ENCODE results near the gene ZCCHC2.

The ZCCHC2 gene

DNA sequence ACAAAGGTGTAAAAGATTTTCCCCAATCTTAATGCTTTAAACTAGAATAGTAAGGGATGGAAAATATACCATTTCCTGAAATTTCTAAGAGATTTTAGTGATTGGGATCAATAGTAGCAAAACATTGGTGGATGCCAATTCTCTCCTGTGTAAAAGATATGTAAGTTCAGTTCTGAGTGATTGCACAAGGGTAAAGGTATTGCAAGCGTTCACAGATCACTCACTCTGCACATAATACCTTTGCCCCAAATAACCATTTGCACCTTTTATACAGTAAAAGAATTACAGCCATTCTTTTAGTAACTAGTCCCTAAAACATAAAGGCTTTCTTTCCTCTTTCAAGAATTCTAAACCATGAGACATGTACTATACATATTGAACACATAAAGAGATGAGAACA lies 13.0 kb upstream of the ZCCHC2 start:
- no peak overlapping the region for H3K4me3 ChIP-seq (ENCODE audit: control insufficient read depth, low read depth, low read length)

DNA sequence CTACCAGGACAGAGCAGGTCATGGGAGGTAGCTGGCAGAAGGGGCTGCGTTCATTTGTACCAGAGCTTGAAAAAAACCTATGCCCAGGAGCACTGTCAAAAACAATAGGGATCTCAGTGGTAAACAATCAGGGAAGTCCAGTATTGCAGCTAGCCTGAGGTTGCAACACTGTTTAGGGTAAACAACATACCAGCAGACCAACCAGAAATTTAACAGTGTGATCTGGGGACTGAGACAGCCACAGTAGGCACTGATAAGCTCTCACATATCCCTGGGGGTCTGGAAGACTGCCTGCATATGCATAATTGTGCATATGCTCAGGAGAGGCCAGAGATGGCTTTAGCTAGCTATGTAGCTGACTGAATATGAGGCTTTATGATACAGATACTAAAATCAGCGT lies 12.0 kb upstream of the ZCCHC2 start:
- no peak overlapping the region for H3K4me3 ChIP-seq (ENCODE audit: control insufficient read depth, low read depth, low read length)
- DNase-seq (ENCODE audit: low read depth), result no peak
- TF ChIP-seq, protein P1, sequence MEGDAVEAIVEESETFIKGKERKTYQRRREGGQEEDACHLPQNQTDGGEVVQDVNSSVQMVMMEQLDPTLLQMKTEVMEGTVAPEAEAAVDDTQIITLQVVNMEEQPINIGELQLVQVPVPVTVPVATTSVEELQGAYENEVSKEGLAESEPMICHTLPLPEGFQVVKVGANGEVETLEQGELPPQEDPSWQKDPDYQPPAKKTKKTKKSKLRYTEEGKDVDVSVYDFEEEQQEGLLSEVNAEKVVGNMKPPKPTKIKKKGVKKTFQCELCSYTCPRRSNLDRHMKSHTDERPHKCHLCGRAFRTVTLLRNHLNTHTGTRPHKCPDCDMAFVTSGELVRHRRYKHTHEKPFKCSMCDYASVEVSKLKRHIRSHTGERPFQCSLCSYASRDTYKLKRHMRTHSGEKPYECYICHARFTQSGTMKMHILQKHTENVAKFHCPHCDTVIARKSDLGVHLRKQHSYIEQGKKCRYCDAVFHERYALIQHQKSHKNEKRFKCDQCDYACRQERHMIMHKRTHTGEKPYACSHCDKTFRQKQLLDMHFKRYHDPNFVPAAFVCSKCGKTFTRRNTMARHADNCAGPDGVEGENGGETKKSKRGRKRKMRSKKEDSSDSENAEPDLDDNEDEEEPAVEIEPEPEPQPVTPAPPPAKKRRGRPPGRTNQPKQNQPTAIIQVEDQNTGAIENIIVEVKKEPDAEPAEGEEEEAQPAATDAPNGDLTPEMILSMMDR (conservative IDR thresholded peaks at IDR 0.05; ENCODE audit: control insufficient read depth, insufficient read depth, low read depth, low read length), result no peak

More for the DNA sequence above, 13.0 kb upstream of the ZCCHC2 start:
- TF ChIP-seq, protein P1 (conservative IDR thresholded peaks at IDR 0.05; ENCODE audit: control insufficient read depth, insufficient read depth, low read depth, low read length), result no peak
- DNase-seq (ENCODE audit: low read depth), result no peak

DNA sequence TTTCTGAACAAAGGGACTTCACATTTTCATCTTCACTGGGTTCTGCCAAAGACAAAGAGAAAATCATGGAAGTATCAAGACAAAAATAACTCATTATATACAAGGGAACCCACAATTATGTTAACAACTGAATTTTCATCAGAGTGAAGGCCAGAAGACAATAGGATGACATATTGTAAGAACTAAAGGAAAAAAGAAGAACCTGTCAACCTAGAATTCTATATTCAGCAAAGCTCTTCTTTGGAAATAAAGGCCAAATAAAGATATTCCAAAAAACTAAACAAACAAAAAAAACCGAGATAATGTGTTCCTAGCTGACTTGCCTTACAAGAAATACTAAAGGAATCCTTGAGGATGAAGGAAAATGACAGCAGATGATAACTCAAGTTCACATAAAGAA lies 10.3 kb upstream of the ZCCHC2 start:
- DNase-seq (ENCODE audit: low read depth), result no peak
- TF ChIP-seq, protein P1 (conservative IDR thresholded peaks at IDR 0.05; ENCODE audit: control insufficient read depth, insufficient read depth, low read depth, low read length), result no peak
- H3K4me3 ChIP-seq (ENCODE audit: control insufficient read depth, low read depth, low read length), result no peak overlapping the region

DNA sequence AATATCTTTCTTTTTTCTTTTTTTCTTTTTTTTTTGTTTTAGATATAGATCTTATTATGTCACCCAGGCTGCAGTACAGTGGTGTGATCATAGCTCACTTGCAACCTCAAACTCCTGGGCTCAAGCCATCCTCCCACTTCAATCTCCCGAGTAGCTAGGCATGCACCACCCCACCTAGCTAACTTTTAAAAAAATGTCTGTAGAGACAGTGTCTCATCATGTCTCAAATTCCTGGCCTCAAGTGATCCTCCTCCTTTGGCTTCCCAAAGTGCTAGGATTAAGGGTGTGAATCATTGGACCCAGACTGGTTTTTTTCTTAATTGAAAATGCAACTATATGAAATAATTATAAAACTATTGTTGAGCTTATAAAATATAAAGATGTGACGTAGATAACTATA lies 9.8 kb upstream of the ZCCHC2 start:
- TF ChIP-seq, protein P1 (conservative IDR thresholded peaks at IDR 0.05; ENCODE audit: control insufficient read depth, insufficient read depth, low read depth, low read length), result no peak
- no peak for DNase-seq (ENCODE audit: low read depth)
- H3K4me3 ChIP-seq (ENCODE audit: control insufficient read depth, low read depth, low read length), result no peak overlapping the region

DNA sequence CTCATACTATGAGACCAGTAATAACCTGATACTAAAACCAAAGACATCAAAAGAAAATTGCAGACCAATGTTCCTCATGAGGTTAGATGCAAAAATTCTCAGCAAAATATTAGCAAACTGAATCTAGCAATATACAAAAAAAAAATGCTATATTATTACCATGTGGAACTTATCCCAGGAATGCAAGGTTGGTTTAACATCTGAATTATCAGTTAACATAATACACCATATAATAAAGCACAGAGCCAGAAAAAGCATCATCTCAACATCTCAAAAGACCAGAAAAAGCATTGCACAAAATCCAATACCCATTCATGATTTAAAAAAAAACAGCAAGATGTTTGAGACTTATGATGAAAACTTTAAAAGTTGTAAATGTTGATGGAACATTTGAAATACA lies 8.3 kb upstream of the ZCCHC2 start:
- DNase-seq (ENCODE audit: low read depth), result no peak
- no peak overlapping the region for H3K4me3 ChIP-seq (ENCODE audit: control insufficient read depth, low read depth, low read length)
- TF ChIP-seq, protein P1 (conservative IDR thresholded peaks at IDR 0.05; ENCODE audit: control insufficient read depth, insufficient read depth, low read depth, low read length), result no peak

DNA sequence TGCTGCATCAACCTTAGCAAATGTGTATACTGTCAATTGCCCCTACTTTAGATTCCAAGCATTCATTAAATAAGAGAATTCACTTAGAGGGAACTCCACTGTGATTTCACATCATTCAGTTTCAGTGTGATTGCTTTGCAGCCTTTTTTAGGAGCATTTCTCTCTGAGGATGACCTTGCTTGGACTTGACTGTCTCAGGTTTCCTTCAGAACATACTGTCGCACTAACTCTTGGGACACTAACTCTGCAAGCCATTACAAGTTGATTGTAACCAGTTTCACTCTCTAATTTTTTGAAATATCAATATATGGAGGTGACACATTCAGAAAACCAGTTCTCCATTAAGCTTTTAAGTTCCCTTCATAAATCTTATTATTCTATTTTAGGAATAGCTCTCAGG lies 6.6 kb upstream of the ZCCHC2 start:
- no peak overlapping the region for H3K4me3 ChIP-seq (ENCODE audit: control insufficient read depth, low read depth, low read length)
- no peak for DNase-seq (ENCODE audit: low read depth)
- TF ChIP-seq, protein P1 (conservative IDR thresholded peaks at IDR 0.05; ENCODE audit: control insufficient read depth, insufficient read depth, low read depth, low read length), result no peak
